NOMO-1 (cell line): ENCODE data around the gene BUB1.
"Not testable (repeated sequence)": the region's sequence is repeated elsewhere in the genome, so short reads cannot be mapped to it uniquely, and the experiment has no call there.

Experiments used
- DNase-seq, 2 experiments: peaks; one replicate each; lab custom pipeline; 2025; ENCODE audit not compliant: unreplicated experiment in 2 of 2; lab: John Stamatoyannopoulos, UW

The BUB1 gene

DNA sequence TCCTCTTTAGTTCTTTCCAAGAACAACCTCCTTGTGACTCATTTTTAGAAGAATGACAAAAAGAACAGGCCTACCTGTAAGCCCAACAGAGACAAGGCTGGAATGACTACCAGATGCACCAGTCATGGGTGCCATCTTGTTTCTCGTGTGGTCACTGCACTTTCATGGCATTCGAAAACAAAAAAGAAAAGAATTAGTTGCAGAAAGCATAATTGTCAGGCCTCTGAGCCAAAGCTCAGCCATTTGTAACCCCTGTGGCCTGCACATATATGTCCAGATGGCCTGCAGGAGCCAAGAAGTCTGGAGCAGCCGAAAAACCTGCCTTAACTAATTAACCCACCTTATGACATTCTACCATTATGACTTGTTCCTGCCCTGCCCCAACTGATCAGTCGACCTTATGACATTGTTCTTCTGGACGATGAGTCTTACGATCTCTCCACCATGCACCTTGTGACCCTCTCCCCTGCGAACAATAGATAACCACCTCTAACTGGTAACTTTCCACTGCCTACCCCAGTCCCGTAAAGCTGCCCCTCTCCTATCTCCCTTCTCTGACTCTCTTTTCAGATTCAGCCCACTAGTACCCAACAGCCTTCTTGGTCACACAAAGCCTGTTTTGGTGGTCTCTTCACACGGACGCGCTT, 13.9 kb upstream of the BUB1 start:
- no peak for DNase-seq

DNA sequence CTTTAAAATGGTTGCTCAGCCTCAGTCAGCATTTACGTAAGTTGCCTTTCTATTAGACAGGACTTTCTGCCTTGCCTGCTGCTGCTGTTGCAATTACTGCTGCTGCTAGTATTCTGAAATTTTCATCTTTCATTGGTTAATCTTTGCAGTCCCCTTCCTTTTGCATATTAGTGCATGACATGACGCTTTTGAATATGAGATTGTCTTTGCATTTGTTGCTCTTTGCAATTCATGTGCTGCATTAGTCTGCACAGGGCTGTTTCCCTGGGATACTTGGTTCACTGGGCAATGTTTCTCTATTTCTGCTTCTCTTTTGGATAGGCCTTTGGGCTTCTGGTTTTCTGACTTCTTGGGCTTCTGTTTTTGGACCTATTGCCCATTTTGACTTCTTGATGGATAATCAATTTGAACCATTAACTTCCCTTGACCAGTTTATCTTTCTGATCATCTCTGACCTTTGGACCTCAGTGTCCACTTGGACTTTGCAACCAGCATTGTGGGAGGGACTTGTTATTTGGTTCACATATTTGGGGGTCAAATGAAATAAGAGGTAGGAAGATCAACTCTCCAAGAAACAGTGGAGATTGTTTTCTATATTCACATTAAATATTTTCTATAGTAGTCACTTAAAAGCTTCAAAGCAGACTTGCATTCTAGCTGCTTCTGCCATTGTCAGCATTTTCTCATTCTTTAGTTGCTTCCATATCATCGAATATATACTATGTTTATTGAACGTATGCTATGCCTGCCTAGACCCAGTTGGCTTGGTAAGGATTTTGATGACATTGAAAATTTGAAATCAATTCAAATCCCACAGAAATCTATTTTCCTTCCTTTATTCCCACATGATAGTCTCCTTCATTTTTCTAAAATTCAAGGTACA, 12.5 kb upstream of the BUB1 start:
- DNase-seq, result no peak

DNA sequence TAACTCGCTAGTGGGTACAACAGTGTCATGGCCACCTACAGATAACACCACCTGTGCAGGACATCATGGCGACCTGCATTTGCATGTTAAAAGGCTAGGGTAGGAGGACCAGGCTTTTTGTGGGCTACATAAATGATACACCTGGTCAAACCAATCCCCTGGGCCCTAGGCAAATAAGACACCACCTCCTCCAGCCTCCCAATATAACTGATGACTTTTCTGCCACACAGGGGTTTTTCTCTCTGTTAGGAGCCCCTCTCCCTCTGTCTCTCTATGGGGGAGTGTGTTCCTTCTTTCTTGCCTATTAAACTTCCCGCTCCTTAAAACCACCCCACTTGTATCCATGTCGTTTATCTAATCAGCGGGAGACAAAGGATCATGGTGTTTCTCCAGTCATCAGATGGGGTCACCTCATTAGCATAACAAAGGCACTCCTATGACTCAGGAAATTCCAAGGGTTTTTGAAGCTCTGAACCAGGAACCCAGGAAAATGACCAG, 10.8 kb upstream of the BUB1 start:
- no peak for DNase-seq

DNA sequence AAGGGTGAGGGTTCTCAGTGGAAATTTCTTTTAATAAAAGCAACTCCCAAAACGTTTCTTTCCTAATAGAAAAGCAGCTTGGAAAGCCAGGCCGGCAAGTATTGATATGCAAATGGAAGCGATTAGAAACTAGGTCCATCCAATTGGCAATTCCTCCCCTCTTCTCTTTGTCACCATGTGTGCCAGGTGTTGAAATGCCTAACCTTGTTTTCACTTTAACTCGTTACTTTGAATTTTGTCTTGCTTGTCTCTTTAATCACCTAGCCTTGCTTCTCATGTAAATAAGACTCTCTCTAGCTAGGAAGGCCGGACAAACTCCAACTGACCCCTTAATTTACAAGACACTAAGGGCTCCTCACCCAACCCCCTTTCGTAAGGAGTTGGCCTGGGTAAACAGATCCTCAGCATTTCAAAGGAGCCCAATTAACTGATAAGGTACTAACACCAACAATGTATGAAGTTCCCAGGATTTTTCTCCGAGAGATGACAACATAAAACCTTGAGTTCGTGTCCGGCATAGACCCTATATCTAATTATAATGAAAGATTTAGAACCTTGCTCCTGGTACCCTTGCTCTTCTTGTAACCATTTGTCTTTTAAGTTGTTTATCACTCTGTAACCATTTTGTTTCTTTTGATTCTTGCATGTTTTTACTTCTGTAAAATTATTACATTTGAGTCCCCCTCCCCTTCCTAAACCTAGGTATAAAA, 10.1 kb upstream of the BUB1 start:
- not testable (repeated sequence) for DNase-seq

DNA sequence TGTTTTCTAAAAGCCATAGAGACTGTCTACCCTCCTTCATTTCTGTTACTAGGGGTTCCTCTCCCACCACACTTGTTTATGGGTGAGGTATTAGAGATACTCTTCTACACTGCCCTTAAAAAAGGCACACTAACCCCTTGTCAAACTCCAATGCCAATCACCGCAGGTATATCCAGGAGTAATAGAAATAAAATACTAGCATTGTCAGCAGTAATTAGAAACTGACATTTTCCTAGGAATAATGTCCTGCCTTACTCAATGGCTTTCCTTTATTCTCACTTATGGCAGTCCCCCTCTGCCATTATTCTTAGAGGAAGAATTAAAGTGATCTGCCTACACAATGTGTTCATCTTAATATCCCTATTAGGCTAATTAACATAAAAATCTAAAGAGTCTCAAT, 5.0 kb upstream of the BUB1 start:
- no peak for DNase-seq

DNA sequence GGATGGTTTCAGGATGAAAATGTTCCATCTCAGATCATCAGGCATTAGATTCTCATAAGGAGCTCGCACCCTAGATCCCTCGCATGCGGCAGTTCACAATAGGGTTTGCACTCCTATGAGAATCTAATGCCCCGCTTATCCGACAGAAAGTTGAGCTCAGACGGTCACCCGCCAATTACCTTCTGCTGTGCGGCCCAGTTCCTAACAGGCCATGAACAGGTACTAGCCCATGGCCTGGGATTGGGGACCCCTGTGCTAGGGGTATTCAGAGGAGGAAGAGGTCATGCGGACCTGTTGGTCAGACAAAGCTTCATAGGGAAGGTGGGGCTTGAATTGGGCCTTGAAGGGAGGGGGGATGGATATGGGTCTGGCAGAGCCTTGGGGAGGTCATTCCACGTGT, 4.4 kb upstream of the BUB1 start:
- no peak for DNase-seq

DNA sequence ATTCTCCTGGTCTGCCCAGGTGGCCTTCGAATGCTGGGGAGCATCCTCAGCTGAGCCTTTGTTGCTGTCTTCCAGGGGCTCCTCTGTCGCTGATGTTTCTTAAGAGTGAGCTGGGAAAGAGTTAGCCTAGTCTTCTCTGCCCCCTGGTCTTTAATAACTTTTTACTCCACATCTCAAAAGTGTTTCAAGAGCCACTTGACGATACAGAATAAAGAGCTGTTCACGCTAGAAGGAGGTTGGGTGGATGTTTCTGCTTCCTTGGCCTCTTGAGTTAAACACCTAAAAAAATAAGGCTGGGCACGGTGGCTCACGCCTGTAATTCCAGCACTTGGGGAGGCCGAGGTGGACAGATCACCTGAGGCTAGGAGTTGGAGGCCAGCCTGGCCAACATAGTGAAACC, 2.8 kb upstream of the BUB1 start:
- DNase-seq, result no peak

DNA sequence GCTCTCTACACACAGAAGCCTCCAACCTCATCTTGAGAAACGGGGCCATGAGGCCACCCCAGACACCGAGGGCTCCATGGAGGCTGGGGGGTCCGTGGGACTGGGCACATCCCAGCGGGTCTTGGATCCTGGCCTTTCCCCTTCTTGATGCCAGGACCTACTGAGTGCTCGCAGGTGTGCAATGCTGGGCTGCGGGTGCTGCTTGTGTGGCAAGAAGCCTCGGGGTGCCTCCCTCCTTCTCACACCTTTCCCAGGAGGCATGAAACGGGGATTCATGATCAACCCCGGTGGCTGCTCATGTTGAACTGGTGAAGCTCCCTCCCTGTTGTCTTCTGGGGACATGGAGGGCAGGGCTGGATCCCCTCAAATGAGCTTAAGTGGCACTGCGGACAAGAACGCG, 2.0 kb upstream of the BUB1 start:
- no peak for DNase-seq

DNA sequence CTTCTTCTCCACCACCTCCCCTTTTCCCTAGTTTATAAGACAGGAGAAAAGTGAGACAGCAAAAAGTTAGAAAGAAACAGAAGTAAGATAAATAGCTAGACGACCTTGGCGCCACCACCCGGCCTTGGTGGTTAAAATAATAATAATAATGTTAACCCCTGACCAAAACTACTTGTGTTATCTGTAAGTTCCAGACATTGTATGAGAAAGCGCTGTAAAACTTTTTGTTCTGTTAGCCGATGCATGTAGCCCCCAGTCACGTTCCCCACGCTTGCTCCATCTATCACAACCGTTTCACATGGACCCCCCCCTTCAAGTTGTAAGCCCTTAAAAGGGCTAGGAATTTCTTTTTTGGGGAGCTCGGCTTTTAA, 1.5 kb upstream of the BUB1 start:
- peak in 1 of 2 experiments; percentile 16 for DNase-seq

DNA sequence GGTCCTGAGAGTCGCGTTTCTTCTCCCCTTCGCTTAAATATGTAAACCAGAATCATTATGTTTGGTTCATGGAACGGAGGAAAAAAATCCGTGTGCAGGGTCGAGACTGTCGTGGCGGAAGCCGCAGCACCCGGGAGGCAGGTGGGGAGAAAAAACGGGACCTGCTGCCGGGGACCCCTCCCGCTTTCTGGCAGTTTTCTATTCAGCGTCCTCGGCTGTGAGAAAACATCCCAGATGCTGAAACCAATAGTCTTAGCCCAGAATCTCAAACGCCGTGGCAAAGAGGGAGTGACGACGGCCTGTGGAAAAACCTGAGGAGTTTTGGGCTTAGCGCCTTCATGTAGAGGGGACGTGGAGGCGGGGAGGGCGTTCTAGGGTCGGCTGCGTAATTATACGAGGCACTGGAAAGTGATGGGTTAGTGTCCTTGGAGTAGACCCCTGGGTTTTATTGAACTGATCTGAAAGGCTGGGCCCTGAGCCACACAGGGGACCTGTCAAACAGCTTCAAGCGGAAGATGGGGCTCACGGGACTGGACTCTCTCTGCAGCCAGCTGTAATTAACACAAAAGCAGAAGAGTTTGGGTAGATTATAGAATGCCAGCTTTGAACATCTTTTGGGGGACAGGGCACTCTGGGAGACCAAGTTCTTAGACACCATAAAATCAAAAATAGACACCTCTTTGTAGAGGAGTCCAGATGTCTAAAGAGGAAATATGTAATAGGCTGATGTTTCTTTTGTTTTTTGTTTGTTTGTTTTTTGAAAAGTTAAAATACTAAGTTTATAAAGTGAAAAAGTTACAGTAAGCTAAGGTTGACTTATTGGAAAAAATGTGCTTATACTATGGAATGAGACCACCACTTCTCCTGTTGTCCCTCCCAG, 834 bp upstream of the BUB1 start:
- peak; percentile 46 to 69 for DNase-seq

DNA sequence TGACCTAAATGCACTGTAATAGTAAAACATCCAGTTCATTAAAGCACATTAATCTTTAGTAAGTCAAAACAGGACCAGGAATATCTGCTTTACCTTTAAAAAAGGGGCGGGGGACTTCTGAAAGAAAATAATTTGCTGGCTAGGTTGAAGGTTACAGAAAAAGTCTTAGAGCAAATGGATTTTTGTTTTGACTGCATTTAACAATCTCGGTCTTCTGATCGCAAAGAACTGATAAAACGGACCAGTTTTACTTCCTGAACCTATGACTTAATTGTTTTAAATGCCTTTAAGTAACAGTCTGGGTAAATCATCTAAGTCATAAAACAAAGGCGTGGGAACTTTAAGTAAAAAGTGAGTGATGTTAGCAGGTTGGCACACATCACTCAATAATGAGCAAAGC, 783 bp downstream of the BUB1 start:
- peak in 1 of 2 experiments; percentile 31 for DNase-seq

DNA sequence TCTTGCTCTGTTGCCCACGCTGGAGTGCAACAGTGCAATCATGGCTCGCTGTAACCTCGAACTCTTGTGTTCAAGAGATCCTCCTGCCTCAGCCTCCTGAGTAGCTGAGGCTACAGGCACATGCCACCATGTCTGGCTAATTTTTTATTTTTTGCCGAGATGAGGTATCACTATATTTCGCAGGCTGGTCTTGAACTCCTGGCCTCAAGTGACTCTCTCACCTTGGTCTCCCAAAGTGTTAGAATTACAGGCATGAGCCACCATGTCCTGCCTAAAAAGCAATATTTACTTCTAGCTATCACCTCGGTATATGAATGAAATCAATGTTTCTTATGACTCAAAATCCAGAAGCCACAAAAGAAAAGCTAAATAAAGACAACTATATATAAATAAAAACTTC, 2.2 kb downstream of the BUB1 start:
- DNase-seq, result no peak

DNA sequence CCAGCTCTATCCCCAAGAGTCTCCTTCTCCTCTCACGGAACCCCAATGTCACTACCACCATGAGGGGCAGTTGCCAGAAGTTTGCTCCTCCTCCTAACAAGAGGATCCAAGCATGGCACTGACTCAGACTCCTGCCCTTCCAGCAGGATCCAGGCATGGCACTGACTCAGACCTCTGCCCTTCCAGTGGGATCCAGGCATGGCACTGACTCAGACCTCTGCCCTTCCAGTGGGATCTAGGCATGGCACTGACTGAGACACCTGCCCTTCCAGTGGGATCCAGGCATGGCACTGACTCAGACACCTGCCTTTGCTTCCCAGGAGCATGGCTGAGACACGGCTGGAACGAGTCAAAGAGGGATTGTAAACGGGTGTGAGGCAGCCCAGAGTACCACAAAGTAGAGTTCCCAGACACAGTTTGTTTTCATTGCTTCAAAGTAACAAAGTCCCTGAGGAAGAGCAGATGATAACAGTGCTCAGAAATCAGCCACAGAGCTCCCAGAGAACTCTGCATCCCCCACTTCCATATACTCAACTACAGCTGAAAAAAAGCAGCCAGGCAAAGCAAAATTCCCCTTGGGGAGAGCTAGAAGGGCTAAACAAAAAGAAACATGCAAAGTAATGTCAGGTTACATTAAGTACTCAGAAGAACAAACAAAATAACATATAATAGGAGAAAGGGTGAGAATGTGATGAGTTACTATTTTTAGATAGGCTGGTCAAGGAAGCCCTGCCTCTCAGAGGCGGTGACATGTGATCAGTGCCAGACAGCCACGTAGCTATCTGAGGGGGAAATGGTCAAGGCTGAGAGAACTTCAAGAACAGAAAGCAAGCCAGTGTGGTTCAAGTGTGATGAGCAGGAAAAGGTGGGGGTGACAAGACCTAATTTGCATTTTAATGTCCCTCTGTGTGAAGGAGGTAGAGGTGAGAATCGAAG, 3.0 kb downstream of the BUB1 start:
- no peak for DNase-seq

DNA sequence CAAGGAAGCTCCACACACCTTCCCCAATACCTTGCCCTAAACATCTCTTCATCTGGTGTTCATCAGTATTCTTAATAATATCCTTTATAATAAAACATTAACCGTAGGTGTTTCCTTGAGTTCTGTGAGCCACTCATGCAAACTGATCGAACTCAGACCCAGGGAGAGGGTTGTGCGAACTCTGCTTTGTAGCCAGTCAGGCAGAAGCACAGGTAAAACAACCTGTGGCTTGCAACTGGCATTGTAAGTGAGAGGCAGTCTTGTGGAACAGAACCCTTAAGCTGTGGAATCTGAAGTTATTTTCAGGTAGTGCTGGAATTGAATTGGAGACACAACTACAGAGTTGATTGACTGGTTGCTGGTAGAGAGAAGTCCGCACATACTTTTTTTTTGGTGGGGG, 4.7 kb downstream of the BUB1 start:
- no peak for DNase-seq

DNA sequence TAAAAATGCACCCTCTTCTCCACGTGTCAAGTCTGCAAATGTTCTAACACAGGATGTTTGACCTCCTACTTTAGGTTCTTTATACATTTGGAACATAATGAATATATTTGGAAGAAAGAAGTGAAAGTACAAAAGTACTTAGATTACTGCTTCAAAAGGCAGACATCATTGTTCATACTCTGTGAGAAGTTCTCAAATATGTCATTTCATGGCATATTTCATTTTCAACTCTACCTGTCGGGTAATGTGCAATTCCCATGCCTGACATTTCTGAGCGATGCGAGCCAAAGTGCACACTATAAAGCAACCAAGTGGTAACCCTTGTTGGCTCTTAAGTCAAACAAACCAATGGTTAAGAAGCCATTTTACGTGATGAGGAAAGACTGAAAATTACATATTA, 7.0 kb downstream of the BUB1 start:
- no peak for DNase-seq

DNA sequence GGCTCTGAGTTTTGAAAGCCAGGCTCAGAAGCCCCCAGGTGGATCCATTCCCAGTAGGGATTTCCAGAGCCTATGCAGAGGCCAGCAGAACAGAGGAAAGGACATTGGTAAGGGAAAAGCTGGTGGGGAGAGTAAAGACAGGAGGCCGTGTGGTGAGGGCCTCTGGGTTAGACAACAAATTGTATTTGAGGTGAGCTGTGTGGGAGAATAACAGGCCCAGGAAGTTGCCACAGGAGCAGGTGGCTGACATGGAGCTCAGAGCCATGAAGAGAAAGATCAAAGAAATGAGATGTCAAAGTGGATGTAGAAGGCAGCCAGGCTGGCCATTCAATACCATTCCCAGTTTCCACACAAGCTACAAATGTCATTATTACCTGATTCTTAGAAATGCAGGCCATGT, 8.8 kb downstream of the BUB1 start:
- no peak for DNase-seq

DNA sequence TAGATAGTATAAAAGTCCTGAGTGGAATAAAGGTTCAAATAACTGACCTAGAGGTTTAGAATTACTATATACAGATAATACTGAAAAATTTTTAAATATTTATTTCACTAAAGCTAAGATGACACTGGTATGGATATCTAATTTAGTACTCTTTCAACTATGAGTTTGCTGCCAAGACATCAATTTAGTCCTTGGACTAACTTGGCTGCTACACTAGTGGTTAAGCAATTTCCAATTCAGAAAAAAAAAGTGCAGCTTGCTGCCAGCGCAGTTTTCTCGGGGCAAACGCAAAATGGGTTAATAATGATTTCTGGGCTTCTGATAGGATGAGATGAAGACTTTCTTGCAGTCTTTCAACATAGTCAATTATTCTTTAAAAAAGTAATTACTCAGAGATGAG, 10.8 kb downstream of the BUB1 start:
- DNase-seq, result no peak

DNA sequence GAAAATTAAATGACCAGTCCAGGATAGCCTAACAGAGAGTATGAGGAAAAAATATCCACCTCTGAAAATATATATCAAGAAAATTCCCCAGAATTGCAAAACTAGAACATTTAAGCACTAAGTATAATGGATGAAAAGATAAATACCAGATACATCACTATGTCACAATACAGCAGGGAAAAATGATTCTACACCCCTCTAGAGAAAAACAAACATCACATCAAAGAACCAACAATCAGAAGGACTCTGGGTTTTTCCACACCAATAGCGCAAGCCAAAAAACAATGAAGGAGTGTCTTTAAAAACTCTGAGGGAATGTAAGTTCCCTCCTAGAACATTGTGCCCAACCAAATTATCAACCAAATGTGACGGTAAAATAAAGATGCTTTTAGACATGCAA, 13.7 kb downstream of the BUB1 start:
- DNase-seq, result no peak

DNA sequence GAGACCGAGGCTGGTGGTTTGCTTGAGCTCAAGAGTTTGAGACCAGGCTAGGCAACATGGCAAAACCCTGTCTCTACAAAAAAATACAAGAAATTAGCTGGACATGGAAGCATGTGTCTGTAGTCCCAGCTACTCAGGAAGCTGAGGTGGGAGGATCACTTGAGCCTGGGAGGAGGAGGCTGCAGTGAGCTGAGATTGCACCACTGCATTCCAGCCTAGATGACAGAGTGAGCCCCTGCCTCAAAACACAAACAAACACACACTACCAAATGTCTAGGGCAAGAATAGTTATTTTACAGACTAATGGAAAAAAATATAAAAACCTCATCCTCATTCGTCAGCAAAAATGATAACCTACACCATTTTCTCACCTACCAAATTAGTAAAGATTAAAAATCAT, 15.3 kb downstream of the BUB1 start:
- no peak for DNase-seq

DNA sequence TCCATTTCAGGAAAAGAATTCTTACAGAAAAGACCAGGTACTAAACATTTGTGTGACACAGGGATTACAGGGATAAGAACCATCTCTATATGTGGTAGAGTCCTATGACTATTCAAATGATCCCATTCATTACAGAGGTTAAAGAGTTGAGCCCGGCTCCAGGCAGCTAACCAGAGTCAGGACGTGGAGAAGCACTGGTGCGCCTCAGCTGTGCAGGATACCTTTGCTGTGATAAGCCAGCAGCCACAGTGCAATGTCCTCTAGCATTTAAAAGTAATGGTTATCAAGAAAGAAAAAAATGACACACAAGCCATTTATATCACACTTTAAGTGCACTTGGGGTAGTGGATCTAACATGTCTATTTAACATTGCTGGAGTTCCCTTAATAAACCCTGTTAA, 17.3 kb downstream of the BUB1 start:
- no peak for DNase-seq
